ENCODE results near the gene PRPF6. TPM values are rescaled to one million over a fixed set of nuclear protein-coding genes. Genes with fewer than 3 reads are reported as not detected.

Gene PRPF6
- polyA plus RNA-seq, 2 of the 4 experiments (the other 2 are of a cell fraction), result 42.8 to 47.2 TPM

- Histone ChIP-seq H3K9me3 (no peaks in the 10 kb centered on the region), H3K27ac (no peak overlapping the region), H3K4me3 (no peak overlapping the region), H3K4me1 (peaks cover 36% of the 10 kb centered on the region), H3K4me2 (no peak overlapping the region)
- 81% methylated on average over 10 of the region's 12 CpGs for WGBS (ENCODE audit: missing lambda C conversion rate)
- no peak for DNase-seq (ENCODE audit: low read depth in 1 of 2, low spot score in 1 of 2)
- CTCF ChIA-PET, result interaction anchor here (1.3 to 3.7 kb wide), 7 partner anchors 8 to 28 kb away, joined by 4 to 34 read pairs (median 15); partner anchors contain the start of genes OPRL1 and RGS19
- ATAC-seq, result no peak
- POLR2A ChIA-PET, result no interaction called here
- FAIRE-seq, result no peak
- TF ChIP-seq REST (IDR thresholded peaks at IDR 0.05), result no peak
- no peak for TF ChIP-seq ELK1 (IDR thresholded peaks at IDR 0.05; ENCODE audit: low read depth, low read length)
- TF ChIP-seq MAX (IDR thresholded peaks at IDR 0.05), result no peak
- TF ChIP-seq USF2 (IDR thresholded peaks at IDR 0.05), result no peak
- no peak for TF ChIP-seq CHD2 (IDR thresholded peaks at IDR 0.05; ENCODE audit: low read length, partially characterized antibody)
- TF ChIP-seq EHF (CRISPR knock-in tag; IDR thresholded peaks at IDR 0.05), result no peak
- no peak for TF ChIP-seq RFX5 (IDR thresholded peaks at IDR 0.05)
- TF ChIP-seq CEBPB (IDR thresholded peaks at IDR 0.05), result no peak
- TF ChIP-seq RAD21 (conservative IDR thresholded peaks at IDR 0.05 in 1 of 2, IDR thresholded peaks at IDR 0.05 in 1 of 2), result no peak
- no peak for TF ChIP-seq HMGXB4 (CRISPR knock-in tag; IDR thresholded peaks at IDR 0.05; ENCODE audit: borderline replicate concordance)
- no peak for TF ChIP-seq KDM5A (IDR thresholded peaks at IDR 0.05)
- TF ChIP-seq NPAS2 (CRISPR knock-in tag; IDR thresholded peaks at IDR 0.05; ENCODE audit: borderline replicate concordance), result no peak
- no peak for TF ChIP-seq NFE2L2 (conservative IDR thresholded peaks at IDR 0.05; ENCODE audit: low read length)
- TF ChIP-seq ZC3H11A (IDR thresholded peaks at IDR 0.05), result no peak
- TF ChIP-seq CHD4 (IDR thresholded peaks at IDR 0.05; ENCODE audit: borderline replicate concordance), result no peak
- no peak for TF ChIP-seq HOXA7 (CRISPR knock-in tag; IDR thresholded peaks at IDR 0.05)
- no peak for TF ChIP-seq ZFP36 (IDR thresholded peaks at IDR 0.05; ENCODE audit: borderline replicate concordance, partially characterized antibody)
- TF ChIP-seq ESRRA (IDR thresholded peaks at IDR 0.05; ENCODE audit: borderline replicate concordance, low read length), result no peak
- TF ChIP-seq BHLHE40 (IDR thresholded peaks at IDR 0.05; ENCODE audit: low read depth, low read length), result no peak
- no peak for TF ChIP-seq POLR2A (IDR thresholded peaks at IDR 0.05; ENCODE audit: low read length)
Observed at GRCh38 chr20:64067733-64068307, 86.9 kb downstream of the PRPF6 start.
